ENCODE data around the gene OAS1. TPM values are rescaled to one million over a fixed set of nuclear protein-coding genes. Genes with fewer than 3 reads are reported as not detected.
A peak's percentile ranks its signal among the peaks of the same experiment; 100 is the strongest.

Gene OAS1
- 10 to 100 TPM; 33.9 to 73.1 (median 63.5) TPM for total RNA-seq

DNA sequence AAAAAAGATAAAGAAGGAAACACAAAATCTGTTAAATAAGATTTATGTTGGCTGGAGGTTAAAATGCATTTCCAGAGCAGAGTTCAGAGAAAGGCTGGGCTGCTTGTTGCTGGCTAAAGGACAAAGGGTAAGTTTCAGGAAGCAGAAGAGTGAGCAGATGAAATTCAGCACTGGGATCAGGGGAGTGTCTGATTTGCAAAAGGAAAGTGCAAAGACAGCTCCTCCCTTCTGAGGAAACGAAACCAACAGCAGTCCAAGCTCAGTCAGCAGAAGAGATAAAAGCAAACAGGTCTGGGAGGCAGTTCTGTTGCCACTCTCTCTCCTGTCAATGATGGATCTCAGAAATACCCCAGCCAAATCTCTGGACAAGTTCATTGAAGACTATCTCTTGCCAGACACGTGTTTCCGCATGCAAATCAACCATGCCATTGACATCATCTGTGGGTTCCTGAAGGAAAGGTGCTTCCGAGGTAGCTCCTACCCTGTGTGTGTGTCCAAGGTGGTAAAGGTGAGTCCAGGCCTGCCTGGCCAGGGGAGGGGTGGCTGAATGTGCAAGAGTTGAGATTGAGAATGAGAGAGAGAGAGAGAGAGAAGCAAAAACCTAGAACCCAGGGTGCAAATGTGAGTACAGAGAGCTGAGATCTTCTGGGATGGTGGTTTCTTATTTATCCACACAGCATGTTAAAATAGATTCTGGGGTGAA, at the start of gene OAS1:
Gene OAS1 (plus strand): TSS at position 251 of the 703 bp plus-strand sequence. CDS start 78 bp downstream, at position 329.
- no peaks in the 10 kb centered on the region for H3K27me3 ChIP-seq
- H3K4me3 ChIP-seq, result peak within 1 kb of the TSS; percentile 39 to 69 (median 48)
- no peaks in the 10 kb centered on the region for H3K9me3 ChIP-seq
- H3K27ac ChIP-seq, result peak within 1 kb of the TSS; percentile 77 to 91 (median 83)
- peak in 2 of 3 donors; percentile 52 to 76 for DNase-seq
- H3K4me1 ChIP-seq, result peaks cover 0 to 54% (median 5%) of the 10 kb centered on the region in 4 donors
- H3K36me3 ChIP-seq, result peaks cover 0 to 12% (median 0%) of the 10 kb centered on the region in 3 donors
- TF ChIP-seq CTCF (IDR thresholded peaks at IDR 0.05) (no peak), POLR2A (IDR thresholded peaks at IDR 0.05) (peak; percentile 73 to 85)

GRCh38 chr12:112859291-112859690, 47.5 kb upstream of the OAS1 start:
- no peak overlapping the region for H3K4me3 ChIP-seq
- H3K27ac ChIP-seq, result no peak overlapping the region
- H3K9me3 ChIP-seq, result no peaks in the 10 kb centered on the region
- TF ChIP-seq CTCF (IDR thresholded peaks at IDR 0.05) (no peak), POLR2A (IDR thresholded peaks at IDR 0.05) (no peak)
- H3K27me3 ChIP-seq, result no peaks in the 10 kb centered on the region
- DNase-seq, result no peak
- H3K36me3 ChIP-seq, result no peaks in the 10 kb centered on the region
- no peaks in the 10 kb centered on the region for H3K4me1 ChIP-seq

DNA sequence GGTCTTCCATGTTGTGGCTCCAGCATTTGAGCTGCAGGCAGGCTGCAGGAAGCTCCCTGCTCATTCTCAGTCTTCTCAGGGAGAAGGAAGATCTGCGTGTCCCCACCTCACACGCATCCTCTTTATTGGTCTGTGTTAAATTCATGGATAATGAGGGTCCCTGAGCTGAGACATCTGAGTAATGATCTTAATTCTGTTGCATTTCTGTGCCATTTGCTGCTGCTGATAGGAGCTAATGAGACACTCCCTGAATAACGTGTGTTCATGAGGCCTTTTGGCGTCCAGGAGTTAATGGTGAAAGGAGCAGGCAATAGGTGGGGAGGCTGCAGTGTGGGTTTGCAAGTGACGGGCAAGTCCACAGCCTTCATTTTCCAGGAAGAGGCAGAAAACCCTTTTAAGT, 46.6 kb upstream of the OAS1 start:
- TF ChIP-seq CTCF (IDR thresholded peaks at IDR 0.05) (no peak), POLR2A (IDR thresholded peaks at IDR 0.05) (no peak)
- no peaks in the 10 kb centered on the region for H3K9me3 ChIP-seq
- no peaks in the 10 kb centered on the region for H3K27me3 ChIP-seq
- no peak overlapping the region for H3K27ac ChIP-seq
- no peaks in the 10 kb centered on the region for H3K4me1 ChIP-seq
- DNase-seq, result no peak
- H3K4me3 ChIP-seq, result no peak overlapping the region
- no peaks in the 10 kb centered on the region for H3K36me3 ChIP-seq

DNA sequence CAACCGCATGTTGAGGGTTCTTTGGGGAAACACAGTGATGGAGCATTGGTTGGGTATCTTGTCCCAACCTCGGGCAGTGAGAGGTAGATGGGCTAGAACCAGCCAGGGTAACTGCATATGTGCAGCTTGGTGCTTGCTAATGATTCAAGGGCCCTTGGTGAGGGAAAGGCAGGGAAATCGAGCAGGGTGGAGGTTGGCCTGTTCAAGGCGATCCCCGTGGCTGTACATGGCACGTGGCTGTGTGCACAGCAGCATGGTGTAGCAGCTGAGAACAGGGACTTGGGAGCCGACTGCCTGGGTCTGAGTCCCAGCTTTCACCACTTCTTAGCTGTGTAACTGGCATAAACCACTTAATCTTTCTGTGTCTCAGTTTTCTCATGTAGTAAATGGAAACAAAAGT, 45.5 kb upstream of the OAS1 start:
- H3K4me3 ChIP-seq, result no peak overlapping the region
- no peaks in the 10 kb centered on the region for H3K36me3 ChIP-seq
- no peaks in the 10 kb centered on the region for H3K27me3 ChIP-seq
- H3K9me3 ChIP-seq, result no peaks in the 10 kb centered on the region
- H3K4me1 ChIP-seq, result no peaks in the 10 kb centered on the region
- H3K27ac ChIP-seq, result no peak overlapping the region
- TF ChIP-seq POLR2A (IDR thresholded peaks at IDR 0.05) (no peak), CTCF (IDR thresholded peaks at IDR 0.05) (no peak)
- DNase-seq, result no peak

- Histone ChIP-seq H3K4me3 (no peak overlapping the region), H3K4me1 (no peaks in the 10 kb centered on the region), H3K27me3 (no peaks in the 10 kb centered on the region), H3K27ac (no peak overlapping the region), H3K9me3 (no peaks in the 10 kb centered on the region), H3K36me3 (no peaks in the 10 kb centered on the region)
- no peak for DNase-seq
- no peak for TF ChIP-seq POLR2A (IDR thresholded peaks at IDR 0.05)
These were observed 44.0 kb upstream of the OAS1 start for GRCh38 chr12:112862636-112863290.

- Histone ChIP-seq H3K4me1 (no peaks in the 10 kb centered on the region), H3K36me3 (no peaks in the 10 kb centered on the region), H3K27me3 (no peaks in the 10 kb centered on the region), H3K27ac (no peak overlapping the region), H3K4me3 (no peak overlapping the region), H3K9me3 (no peaks in the 10 kb centered on the region)
- TF ChIP-seq CTCF (IDR thresholded peaks at IDR 0.05) (no peak), POLR2A (IDR thresholded peaks at IDR 0.05) (no peak)
- no peak for DNase-seq
These were observed 38.2 kb upstream of the OAS1 start for GRCh38 chr12:112868459-112869041.
